GM21390 (cell line): ENCODE measurements around the gene FAM161A.
A peak's percentile ranks its signal among the peaks of the same experiment; 100 is the strongest.
"Not testable (repeated sequence)": the region's sequence is repeated elsewhere in the genome, so short reads cannot be mapped to it uniquely, and the experiment has no call there.

ENCODE experiments used
- ATAC-seq: cut with Tn5 transposase; IDR thresholded peaks from one replicate; pipeline ENCODE4 v1.9.1; 2021; ENCODE audit not compliant: unreplicated experiment

The FAM161A gene, protein sequence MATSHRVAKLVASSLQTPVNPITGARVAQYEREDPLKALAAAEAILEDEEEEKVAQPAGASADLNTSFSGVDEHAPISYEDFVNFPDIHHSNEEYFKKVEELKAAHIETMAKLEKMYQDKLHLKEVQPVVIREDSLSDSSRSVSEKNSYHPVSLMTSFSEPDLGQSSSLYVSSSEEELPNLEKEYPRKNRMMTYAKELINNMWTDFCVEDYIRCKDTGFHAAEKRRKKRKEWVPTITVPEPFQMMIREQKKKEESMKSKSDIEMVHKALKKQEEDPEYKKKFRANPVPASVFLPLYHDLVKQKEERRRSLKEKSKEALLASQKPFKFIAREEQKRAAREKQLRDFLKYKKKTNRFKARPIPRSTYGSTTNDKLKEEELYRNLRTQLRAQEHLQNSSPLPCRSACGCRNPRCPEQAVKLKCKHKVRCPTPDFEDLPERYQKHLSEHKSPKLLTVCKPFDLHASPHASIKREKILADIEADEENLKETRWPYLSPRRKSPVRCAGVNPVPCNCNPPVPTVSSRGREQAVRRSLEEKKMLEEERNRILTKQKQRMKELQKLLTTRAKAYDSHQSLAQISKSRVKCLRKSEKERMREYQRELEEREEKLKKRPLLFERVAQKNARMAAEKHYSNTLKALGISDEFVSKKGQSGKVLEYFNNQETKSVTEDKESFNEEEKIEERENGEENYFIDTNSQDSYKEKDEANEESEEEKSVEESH

DNA sequence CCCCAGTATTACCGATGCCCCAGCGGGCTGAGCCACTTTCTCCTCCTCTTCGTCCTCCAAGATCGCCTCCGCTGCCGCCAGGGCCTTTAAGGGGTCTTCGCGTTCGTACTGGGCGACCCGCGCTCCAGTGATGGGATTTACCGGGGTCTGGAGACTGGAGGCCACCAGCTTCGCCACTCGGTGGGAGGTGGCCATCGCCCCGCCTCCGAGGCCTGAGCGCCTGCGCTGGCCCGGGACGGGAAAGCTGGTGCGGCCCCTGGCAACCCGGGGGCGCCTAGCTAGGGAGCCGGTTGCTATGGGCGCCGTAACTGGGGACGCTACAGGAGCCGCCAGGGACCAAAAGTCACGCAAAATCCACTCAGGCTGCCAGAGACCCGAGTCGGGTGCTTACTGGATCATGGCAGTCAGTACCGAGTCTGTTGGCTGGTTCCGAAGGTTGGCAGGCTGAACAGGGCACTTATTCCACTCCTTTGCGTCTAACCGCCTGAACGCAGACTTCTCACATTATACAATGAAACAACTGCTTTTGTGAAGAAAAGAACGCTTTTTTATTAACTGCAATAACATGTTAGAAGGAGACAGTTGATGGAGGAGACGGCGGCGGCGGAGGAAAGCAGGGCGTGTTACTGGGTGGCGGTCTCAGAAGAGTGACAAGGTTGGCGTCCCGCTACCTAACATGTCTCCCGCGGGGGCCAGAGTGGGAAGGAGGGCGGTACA, at the start of gene FAM161A:
TSS of gene FAM161A (minus strand) at position 214 of the 717 bp plus-strand sequence. CDS start at position 195, 19 bp downstream.
- ATAC-seq = peak; percentile 76

DNA sequence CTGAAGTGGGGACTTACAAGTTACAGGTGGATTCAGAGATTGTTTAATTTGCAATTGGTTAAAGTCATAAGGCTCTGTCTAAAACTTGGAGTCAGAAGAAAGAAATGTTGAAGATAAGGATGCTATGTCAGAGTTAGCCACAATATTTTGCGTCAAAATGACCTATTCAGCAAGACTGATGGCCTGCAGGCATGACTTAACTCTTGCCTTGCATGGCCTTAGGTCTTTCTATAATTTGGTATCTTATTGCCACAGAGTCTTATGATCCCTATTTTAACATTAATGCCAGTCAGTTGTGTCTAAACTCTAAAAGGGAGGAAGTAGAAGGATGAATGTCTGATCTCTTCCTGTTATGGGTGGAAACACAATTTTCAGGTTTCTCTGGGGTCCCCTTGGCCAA, 46.4 kb upstream of the FAM161A start:
- ATAC-seq = no peak

DNA sequence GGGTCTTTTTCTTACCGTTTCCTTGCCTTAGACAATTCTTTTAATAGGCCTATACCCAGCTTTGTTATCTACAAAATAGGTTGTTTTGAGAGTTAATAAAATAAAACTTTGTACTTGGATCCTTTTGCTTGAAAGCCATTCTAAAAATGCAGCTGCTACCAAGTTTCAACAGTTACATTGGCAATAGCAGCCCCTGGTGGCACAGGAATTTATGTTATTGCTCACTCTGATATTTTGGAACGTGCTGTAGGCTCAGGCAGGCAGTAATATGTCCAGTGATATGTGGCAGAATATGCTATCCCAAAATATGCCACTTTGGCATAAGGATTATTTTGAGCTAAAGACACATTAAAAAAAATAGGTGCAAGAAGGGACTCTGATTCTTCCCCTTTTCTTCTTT, 45.0 kb upstream of the FAM161A start:
- no peak for ATAC-seq

DNA sequence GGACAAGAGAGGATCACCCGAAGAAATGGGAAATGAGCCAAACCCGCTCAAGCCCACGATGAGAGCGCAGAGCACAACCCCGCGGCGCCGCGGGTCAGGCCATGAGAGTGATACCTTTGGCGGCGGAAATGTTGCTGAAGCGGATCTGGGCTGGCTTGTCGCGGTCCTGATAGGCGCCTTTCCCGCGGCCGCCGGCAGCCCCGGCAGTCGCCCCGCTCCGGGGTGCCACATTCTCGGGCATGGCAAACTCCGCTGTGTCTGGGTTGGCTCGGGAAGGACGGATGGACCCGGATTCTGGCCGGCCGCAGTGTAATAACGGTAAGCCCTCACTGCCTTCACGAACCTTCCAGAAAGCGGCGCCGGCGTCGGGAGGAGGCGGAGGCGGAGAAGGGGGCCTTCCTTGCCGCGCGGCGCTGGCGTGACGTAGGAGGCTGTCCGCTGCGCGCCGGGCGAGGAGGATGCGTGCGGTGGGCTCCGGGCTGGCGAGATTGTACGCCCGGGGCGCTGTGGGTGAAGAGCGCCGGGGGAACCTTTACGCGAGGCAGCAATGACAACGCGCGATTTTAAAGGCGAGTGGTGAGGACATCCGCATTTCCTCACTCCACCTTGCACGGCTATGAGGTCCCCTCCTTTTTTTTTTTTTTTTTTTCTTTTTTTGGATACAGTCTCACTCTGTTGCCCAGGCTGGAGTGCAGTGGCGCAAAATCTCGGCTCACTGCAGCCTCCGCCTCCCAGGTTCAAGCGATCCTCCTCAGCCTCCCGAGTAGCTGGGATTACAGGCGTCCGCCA, 34.6 kb upstream of the FAM161A start, which contains the start of gene CCT4:
TSS of gene CCT4 (minus strand) at position 390 of the 789 bp plus-strand sequence. CDS start at position 241, 149 bp downstream.
- peak; percentile 80 for ATAC-seq

DNA sequence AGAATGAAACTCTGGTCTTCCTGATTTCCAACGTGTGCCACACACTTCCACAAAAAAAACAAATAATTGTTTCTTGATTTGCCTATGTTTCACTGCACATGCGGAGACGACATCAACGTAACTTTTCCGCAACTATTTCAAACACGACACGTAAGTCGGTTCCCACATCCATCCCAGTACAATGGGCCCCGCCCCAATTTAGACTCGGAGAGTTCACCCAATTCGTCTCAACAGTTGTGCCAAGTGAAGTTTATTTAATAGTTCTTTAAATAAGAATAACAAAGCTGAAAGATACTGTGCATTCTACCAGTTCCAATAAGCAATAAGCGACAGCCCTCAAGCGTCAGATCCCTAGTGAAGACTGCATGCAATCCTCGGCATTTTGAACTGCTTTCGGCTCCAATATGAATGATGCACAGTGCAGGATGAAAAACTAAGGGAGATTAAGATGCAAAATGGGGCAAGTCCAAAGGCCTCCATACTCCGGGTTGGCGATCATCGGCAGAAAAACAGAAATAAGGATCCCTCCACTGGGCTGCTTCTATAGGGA, 33.9 kb upstream of the FAM161A start:
- ATAC-seq = no peak

- no peak for ATAC-seq
These were observed 32.2 kb upstream of the FAM161A start for GRCh38 chr2:61885896-61886603.

DNA sequence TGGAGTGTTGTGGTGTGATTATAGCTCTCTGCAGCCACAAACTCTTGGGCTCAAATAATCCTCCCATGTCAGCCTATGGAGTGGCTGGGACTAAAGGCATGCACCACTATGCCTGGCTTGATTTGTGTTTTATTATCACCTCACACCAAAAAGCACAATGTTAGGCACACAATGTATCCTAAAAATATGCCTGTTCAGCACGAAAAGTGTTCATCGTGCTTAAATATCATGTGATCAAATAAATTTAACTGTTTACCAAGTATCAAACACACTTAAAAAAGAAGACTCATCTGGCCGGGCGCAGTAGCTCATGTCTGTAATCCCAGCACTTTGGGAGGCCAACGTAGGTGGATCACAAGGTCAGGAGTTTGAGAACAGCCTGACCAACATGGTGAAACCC, 29.0 kb upstream of the FAM161A start:
- ATAC-seq = no peak

DNA sequence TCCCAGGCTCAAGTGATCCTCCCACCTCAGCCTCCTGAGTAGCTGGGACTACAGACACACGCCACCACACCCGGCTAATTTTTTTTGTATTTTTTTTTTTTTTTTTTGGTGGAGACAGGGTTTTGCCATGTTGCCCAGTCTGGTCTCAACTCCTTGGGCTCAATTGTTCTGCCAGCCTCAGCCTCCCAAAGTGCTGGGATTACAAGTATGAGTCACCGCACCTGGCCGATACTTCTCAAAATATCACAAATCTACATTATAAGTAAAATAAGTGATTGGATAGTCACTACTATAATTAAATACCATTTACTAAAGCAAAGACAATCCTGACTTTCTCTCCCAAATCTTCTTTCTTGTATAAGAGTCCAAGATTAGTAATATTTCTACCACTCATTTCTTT, 25.5 kb upstream of the FAM161A start:
- not testable (repeated sequence) for ATAC-seq

DNA sequence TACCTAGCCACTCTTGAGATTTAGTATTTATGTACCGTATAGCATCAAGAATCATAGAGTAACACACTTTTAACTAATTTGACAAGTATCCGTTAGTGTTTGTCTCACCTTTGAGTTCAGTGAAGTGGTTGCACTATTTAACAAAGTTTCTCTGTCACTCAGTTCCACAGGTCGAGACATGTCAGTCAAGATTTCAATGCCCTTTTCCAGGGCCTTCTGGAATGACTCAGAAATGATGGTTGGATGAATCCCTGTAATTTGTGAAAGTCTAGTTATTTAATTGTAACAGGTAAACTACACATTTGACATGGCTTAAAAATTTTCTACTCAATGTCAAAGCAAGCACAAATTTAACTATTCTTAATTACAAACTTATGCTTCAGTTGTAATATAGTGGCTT, 24.9 kb upstream of the FAM161A start:
- ATAC-seq = no peak

DNA sequence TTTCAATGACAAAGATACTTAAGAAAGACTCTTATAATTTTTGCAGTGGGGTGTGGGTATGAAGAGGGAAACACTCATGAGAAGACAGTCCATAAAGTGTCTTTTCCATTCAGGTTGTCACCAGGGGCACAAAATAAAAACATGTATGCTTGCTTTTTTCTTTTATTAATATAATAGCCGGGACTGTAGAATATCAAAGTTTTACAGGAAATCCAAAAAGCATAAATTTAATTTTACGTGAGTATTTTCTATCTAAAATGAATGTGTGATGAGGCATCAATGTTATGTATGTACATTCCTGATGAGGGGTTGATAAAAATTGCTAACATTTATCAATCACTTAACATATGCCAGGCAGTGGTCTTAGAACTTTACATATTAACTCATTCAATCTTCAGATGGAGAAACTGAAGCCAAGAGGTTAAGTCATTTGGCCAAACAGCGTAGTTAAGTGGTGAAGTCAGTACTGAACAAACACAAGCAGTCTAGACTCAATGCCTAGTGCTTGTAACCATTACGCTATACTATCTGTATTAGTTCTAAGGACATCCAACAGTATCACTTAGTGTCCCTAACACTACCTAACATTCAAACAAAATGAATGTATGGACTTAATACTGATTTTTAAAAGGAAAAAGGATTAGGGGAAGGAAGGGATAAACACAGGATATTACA, 23.8 kb upstream of the FAM161A start:
- no peak for ATAC-seq

GRCh38 chr2:61876400-61876799, 22.5 kb upstream of the FAM161A start:
- ATAC-seq = no peak

- ATAC-seq = not testable (repeated sequence)
These were observed 12.7 kb upstream of the FAM161A start for GRCh38 chr2:61866482-61867089.

DNA sequence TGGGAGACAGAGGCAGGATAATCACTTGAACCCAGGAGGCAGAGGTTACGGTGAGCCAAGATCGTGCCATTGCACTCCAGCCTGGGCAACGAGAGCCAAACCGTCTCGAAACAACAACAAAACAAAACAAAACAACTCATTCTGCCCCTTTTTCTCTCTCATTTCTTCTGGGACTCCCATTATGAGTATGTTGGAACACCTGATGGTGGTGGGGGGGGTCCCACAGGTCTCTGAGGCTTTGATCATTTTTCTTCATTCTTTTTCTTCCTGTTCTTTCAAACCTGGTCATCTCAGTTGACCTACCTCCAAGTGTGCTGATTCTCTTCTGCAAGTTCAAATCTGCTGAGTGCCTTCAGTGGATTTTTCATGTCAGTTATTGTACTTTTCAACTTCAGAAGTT, 8.2 kb upstream of the FAM161A start:
- no peak for ATAC-seq

DNA sequence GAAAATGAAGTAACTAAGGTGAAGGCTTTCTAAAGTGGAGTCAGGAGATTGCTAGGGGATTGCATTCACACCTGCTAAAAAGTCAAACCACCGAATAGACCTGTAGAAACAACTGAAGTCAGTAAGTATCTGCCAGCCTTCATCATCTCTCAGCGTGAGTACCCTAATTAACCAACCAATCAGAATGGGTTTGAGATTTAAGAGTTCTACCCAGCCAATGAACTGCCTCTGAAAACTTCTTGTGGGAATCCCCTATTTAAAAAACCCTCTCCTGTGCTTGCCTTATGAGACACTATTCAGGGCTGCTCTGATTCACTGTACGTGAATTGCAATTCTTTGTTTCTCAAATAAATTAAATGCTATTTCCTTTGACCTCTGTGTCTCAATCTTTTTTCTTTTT, 3.4 kb upstream of the FAM161A start:
- no peak for ATAC-seq

DNA sequence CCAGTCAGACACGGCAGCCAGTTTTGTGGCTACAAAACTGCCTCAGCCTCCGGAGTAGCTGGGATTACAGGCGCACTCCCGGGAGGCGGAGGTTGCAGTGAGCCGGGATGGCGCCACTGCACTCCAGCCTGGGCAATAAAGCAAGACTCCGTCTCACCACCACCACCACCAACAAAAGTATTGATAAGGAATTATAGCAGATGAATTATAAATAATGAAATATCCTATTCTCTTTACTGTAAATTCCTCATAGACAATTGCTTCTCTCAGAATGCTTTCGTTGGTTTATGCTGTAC, 1.4 kb upstream of the FAM161A start:
- no peak for ATAC-seq

DNA sequence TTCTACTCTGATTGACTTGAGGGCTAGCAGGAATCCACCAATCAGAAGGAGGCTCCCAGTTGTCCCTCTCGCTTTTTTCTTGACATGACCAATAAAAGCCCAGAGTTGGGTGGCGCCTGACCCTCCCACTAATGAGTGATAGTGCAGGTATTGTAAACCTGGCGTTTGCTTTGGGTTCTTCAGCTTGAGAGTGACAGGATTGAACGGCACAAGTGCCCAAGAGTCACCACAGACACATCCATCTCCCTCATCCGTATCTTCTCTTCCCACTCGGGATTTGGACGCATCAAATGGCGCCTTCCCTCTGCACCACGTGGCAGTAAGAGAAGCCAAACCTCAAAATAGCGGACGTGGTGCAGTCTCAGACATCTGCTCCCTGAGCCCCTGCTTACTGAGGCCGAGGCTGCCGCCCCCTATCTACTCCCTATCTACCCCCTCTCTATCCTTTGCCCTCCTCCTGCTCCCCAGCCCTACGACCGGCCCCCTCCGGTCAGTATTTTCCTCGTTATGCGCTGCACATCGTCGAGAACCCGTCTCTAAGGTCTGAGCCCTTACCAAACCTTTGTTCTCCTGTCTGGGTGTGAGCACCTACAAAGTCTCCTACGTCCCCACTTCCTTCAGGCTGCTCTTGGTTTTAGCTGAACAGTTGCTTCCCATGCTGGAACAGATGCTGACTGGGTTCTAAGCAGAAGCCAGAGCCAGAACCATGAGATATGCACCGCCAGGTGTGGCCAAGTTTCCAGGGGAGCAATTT, 881 bp upstream of the FAM161A start:
- ATAC-seq = peak; percentile 84

DNA sequence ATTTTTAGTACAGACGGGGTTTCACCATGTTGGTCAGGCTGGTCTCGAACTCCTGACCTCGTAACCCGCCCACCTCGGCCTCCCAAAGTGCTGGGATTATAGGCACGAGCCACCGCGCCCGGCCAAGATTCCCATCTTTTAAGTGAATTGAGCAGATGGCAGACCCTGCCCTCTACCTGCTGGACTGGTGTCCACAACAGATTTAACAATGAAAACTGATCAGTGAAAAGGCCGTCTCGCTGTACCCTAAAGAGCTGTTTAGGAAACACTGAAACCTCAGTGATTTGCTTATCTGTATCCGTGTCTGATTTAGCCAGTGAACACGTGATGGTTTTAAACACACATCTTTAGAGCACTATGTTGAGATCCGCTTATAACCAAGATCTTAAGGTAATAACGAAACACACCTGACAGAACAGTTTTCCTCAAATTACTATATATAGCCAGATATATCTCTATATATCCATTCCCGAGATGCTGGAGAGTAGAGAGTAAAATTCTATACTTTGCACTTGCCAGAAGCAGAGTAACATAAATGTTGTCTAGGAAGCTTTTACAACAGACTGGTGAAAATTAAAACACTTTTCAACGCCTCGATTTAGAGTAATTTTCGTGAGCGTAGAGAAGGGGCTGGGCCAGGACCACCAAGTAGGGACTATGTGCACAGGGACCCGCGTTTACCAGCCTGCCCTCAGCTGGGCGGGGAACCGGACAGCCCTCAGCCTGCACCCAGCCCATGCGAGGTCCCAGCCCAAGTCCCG, 594 bp downstream of the FAM161A start:
- peak; percentile 65 for ATAC-seq

GRCh38 chr2:61851270-61851669, 2.6 kb downstream of the FAM161A start:
- not testable (repeated sequence) for ATAC-seq
